PFSK-1 (cell line): ENCODE results near the gene CACNA1D.

Experiments
- POLR2AphosphoS5 ChIP-seq: IDR thresholded peaks from 2 replicates; pipeline ENCODE4 v1.6.1; 2012; ENCODE audit warnings: low read depth, mild to moderate bottlenecking, control low read depth, low read length, moderate library complexity
- SIN3A ChIP-seq: IDR thresholded peaks from 2 replicates; pipeline ENCODE4 v1.6.1; 2012; ENCODE audit warnings: mild to moderate bottlenecking, low read length, moderate library complexity, borderline replicate concordance; ENCODE audit not compliant: insufficient read depth

- TF ChIP-seq POLR2AphosphoS5 (no peak), SIN3A (no peak)
Measured at GRCh38 chr3:53695324-53695690, 200.9 kb downstream of the CACNA1D start.
